PC-3 (cell line): ENCODE results near the gene CARHSP1. TPM values are rescaled to one million over a fixed set of nuclear protein-coding genes. Genes with fewer than 3 reads are reported as not detected.

Experiments used
- ATAC-seq: fragments of 200-7000 bp; cut with Tn5 transposase; 2 replicates; pipeline ENCODE4 v1.9.1; 2020; ENCODE audit warnings: mild to moderate bottlenecking, moderate library complexity
- BruUV-seq: library from RNA; stranded (reverse); fragments of 400-500 nt; replicated peaks from 2 replicates; lab custom pipeline; 2021; lab: Mats Ljungman, UMichigan
- CTCF ChIA-PET: fragments of 300-600 bp; sonication (Branson Sonifier 250); formaldehyde crosslinking; loops from one replicate; lab custom pipeline; 2022; ENCODE audit warnings: antibody characterized with exemption; lab: Charles Lee
- POLR2A ChIA-PET: fragments of 300-600 bp; sonication (Branson Sonifier 250); formaldehyde crosslinking; loops from one replicate; lab custom pipeline; 2022; ENCODE audit warnings: antibody characterized with exemption; ENCODE audit not compliant: unreplicated experiment; lab: Charles Lee
- DNase-seq: peaks from one replicate; pipeline ENCODE4 v3.0.0-alpha.2; 2015
- H2AFZ ChIP-seq: fragments of 300-600 bp; sonication (generic); 2 replicates; pipeline ENCODE4 v1.6.0; 2016; ENCODE audit warnings: antibody characterized with exemption, low read length
- H3F3A ChIP-seq: fragments of 300-600 bp; sonication (generic); one replicate; pipeline ENCODE4 v1.6.0; 2017; ENCODE audit warnings: antibody characterized with exemption, low read length, control low read depth, mild to moderate bottlenecking; ENCODE audit not compliant: unreplicated experiment
- H3K27ac ChIP-seq: fragments of 300-600 bp; sonication (generic); 2 replicates; pipeline ENCODE4 v1.5.1; 2016; ENCODE audit warnings: mild to moderate bottlenecking, low read length
- H3K27me3 ChIP-seq: fragments of 300-600 bp; sonication (generic); 2 replicates; pipeline ENCODE4 v1.6.1; 2016; ENCODE audit warnings: low read length, mixed read lengths
- H3K36me3 ChIP-seq: fragments of 300-600 bp; sonication (generic); 2 replicates; pipeline ENCODE4 v1.6.1; 2016; ENCODE audit warnings: low read depth, mixed run types, low read length, mixed read lengths
- H3K4me1 ChIP-seq: fragments of 300-600 bp; sonication (generic); 2 replicates; pipeline ENCODE4 v1.5.1; 2016; ENCODE audit warnings: low read length; ENCODE audit not compliant: insufficient read depth
- H3K4me2 ChIP-seq: fragments of 300-600 bp; sonication (generic); 2 replicates; pipeline ENCODE4 v1.6.0; 2016; ENCODE audit warnings: low read length
- H3K4me3 ChIP-seq: fragments of 300-600 bp; sonication (generic); 2 replicates; pipeline ENCODE4 v1.5.1; 2016; ENCODE audit warnings: mild to moderate bottlenecking, low read length, mixed read lengths
- H3K79me2 ChIP-seq: fragments of 300-600 bp; sonication (generic); 2 replicates; pipeline ENCODE4 v1.6.1; 2017; ENCODE audit warnings: low read length, mixed read lengths
- H3K9ac ChIP-seq: fragments of 300-600 bp; sonication (generic); 2 replicates; pipeline ENCODE4 v1.6.0; 2016; ENCODE audit warnings: mild to moderate bottlenecking, low read length
- H3K9me2 ChIP-seq: fragments of 300-600 bp; sonication (generic); replicated peaks from 2 replicates; pipeline ENCODE4 v1.6.1; 2016; ENCODE audit warnings: mixed run types, low read length, mixed read lengths
- H3K9me3 ChIP-seq: fragments of 300-600 bp; sonication (generic); 2 replicates; pipeline ENCODE4 v1.6.1; 2016; ENCODE audit warnings: low read length, mixed read lengths
- H4K20me1 ChIP-seq: fragments of 300-600 bp; sonication (generic); 2 replicates; pipeline ENCODE4 v1.6.1; 2016; ENCODE audit warnings: low read length, mixed read lengths
- CTCF ChIP-seq: fragments of 300-600 bp; sonication (generic); conservative IDR thresholded peaks from 2 replicates; pipeline ENCODE4 v1.5.1; 2017; ENCODE audit warnings: antibody characterized with exemption, low read depth, mild to moderate bottlenecking, low read length
- EZH2 ChIP-seq: fragments of 300-600 bp; sonication (generic); IDR thresholded peaks from one replicate; pipeline ENCODE4 v1.6.1; 2017; ENCODE audit warnings: antibody characterized with exemption, mild to moderate bottlenecking, low read length; ENCODE audit not compliant: unreplicated experiment
- EZH2phosphoT487 ChIP-seq: fragments of 300-600 bp; sonication (generic); IDR thresholded peaks from 2 replicates; pipeline ENCODE4 v1.6.1; 2018; ENCODE audit warnings: mild to moderate bottlenecking, antibody characterized with exemption, low read length, borderline replicate concordance
- intact Hi-C: fragments of 100-400 bp; cut with micrococcal nuclease; formaldehyde crosslinking; loops from 2 replicates; pipeline ENCODE4 v1.9.0; 2023
- total RNA-seq: library from RNA; depleted of rRNA; stranded (reverse); fragments of >200 nt; gene quantifications from 2 replicates; pipeline ENCODE4 v1.2.3, GENCODE V29; 2014

The CARHSP1 gene
- total RNA-seq, 1 experiment from 2014 or later: 142 TPM

DNA sequence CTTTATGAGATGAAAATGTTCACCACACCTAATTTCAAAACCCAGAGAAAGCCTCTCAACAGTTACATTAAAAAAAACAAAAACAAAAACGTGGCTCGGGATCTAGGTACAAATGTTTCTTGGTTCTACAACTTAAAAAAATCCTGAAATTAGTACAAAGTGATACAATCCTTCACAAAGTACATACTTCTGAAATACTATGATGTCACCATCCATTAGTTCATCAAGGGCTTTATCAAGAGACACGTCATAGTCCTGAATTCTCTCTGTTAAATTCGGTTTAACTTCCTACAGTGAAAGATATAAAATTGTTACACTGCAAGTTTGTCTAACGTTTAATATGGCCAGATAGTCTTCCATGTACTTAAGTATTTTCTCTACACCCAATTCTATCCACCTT lies 31.5 kb upstream of the CARHSP1 start:
- Histone ChIP-seq H3K9me3 (no peaks in the 10 kb centered on the region), H4K20me1 (no peaks in the 10 kb centered on the region), H3F3A (no peaks in the 10 kb centered on the region), H3K27ac (no peak overlapping the region), H3K79me2 (no peaks in the 10 kb centered on the region), H2AFZ (no peak overlapping the region), H3K36me3 (peaks cover 44% of the 10 kb centered on the region), H3K9me2 (no peaks in the 10 kb centered on the region), H3K4me3 (no peak overlapping the region), H3K4me1 (no peaks in the 10 kb centered on the region), H3K27me3 (no peaks in the 10 kb centered on the region), H3K9ac (no peak overlapping the region), H3K4me2 (no peak overlapping the region)
- intact Hi-C loops: no loop called here
- POLR2A ChIA-PET: no interaction called here
- DNase-seq: no peak
- no peak for ATAC-seq
- TF ChIP-seq EZH2: no peak
- TF ChIP-seq CTCF: no peak
- no peak for TF ChIP-seq EZH2phosphoT487
- BruUV-seq: no TSS peak
- CTCF ChIA-PET: no interaction called here

- ChIA-PET CTCF (no interaction called here), POLR2A (interaction anchor here (0.6 kb wide), 1 partner anchor 191 kb away, joined by 4 read pairs; the partner anchor contains the start of gene HAPSTR1)
- H3K27ac ChIP-seq: no peak overlapping the region
- H3K27me3 ChIP-seq: no peaks in the 10 kb centered on the region
- no peaks in the 10 kb centered on the region for H3K9me3 ChIP-seq
- H3K4me3 ChIP-seq: no peak overlapping the region
- H3K79me2 ChIP-seq: no peaks in the 10 kb centered on the region
- no peak overlapping the region for H2AFZ ChIP-seq
- H3K9me2 ChIP-seq: no peaks in the 10 kb centered on the region
- BruUV-seq: no TSS peak
- no peaks in the 10 kb centered on the region for H4K20me1 ChIP-seq
- no peak for ATAC-seq
- no peaks in the 10 kb centered on the region for H3F3A ChIP-seq
- H3K4me1 ChIP-seq: no peaks in the 10 kb centered on the region
- no peak for DNase-seq
- no peak overlapping the region for H3K9ac ChIP-seq
- intact Hi-C loops: no loop called here
- TF ChIP-seq EZH2 (no peak), EZH2phosphoT487 (no peak), CTCF (no peak)
- peaks cover 44% of the 10 kb centered on the region for H3K36me3 ChIP-seq
- no peak overlapping the region for H3K4me2 ChIP-seq
Observed at GRCh38 chr16:8899709-8900317, 31.0 kb upstream of the CARHSP1 start.

- Histone ChIP-seq H3K27ac (no peak overlapping the region), H3F3A (no peaks in the 10 kb centered on the region), H3K79me2 (no peaks in the 10 kb centered on the region), H3K9ac (no peak overlapping the region), H3K9me2 (no peaks in the 10 kb centered on the region), H3K9me3 (no peaks in the 10 kb centered on the region), H3K4me2 (no peak overlapping the region), H3K36me3 (peaks cover 48% of the 10 kb centered on the region), H3K4me3 (no peak overlapping the region), H3K27me3 (no peaks in the 10 kb centered on the region), H2AFZ (no peak overlapping the region), H4K20me1 (no peaks in the 10 kb centered on the region), H3K4me1 (no peaks in the 10 kb centered on the region)
- CTCF ChIA-PET: no interaction called here
- POLR2A ChIA-PET: no interaction called here
- intact Hi-C loops: no loop called here
- TF ChIP-seq EZH2: no peak
- no peak for TF ChIP-seq CTCF
- TF ChIP-seq EZH2phosphoT487: no peak
- no TSS peak for BruUV-seq
- DNase-seq (no peak), ATAC-seq (no peak)
Observed at GRCh38 chr16:8898660-8899318, 30.0 kb upstream of the CARHSP1 start.
